Measurements from ENCODE around the gene SPTBN1.

- no peak for TF ChIP-seq CTCF (IDR thresholded peaks at IDR 0.05; ENCODE audit: low read depth, low read length)
- no peak for TF ChIP-seq POLR2A (IDR thresholded peaks at IDR 0.05; ENCODE audit: extremely low read depth, insufficient read length)
- no peak for TF ChIP-seq MAX (IDR thresholded peaks at IDR 0.05; ENCODE audit: low read depth, low read length)
- TF ChIP-seq MYC (IDR thresholded peaks at IDR 0.05; ENCODE audit: low read depth, low read length), result no peak
Observed at GRCh38 chr2:54628957-54629356, 172.8 kb downstream of the SPTBN1 start.
